PC-3 (cell line): ENCODE data around the gene PHF21B. TPM values are rescaled to one million over a fixed set of nuclear protein-coding genes. Genes with fewer than 3 reads are reported as not detected.
"Not testable (repeated sequence)": the region's sequence is repeated elsewhere in the genome, so short reads cannot be mapped to it uniquely, and the experiment has no call there.

ENCODE experiments used
- ATAC-seq: fragments of 200-7000 bp; cut with Tn5 transposase; 2 replicates; pipeline ENCODE4 v1.9.1; 2020; ENCODE audit warnings: mild to moderate bottlenecking, moderate library complexity
- BruUV-seq: library from RNA; stranded (reverse); fragments of 400-500 nt; replicated peaks from 2 replicates; lab custom pipeline; 2021; lab: Mats Ljungman, UMichigan
- CTCF ChIA-PET: fragments of 300-600 bp; sonication (Branson Sonifier 250); formaldehyde crosslinking; loops from one replicate; lab custom pipeline; 2022; ENCODE audit warnings: antibody characterized with exemption; lab: Charles Lee
- POLR2A ChIA-PET: fragments of 300-600 bp; sonication (Branson Sonifier 250); formaldehyde crosslinking; loops from one replicate; lab custom pipeline; 2022; ENCODE audit warnings: antibody characterized with exemption; ENCODE audit not compliant: unreplicated experiment; lab: Charles Lee
- DNase-seq: peaks from one replicate; pipeline ENCODE4 v3.0.0-alpha.2; 2015
- H2AFZ ChIP-seq: fragments of 300-600 bp; sonication (generic); 2 replicates; pipeline ENCODE4 v1.6.0; 2016; ENCODE audit warnings: antibody characterized with exemption, low read length
- H3F3A ChIP-seq: fragments of 300-600 bp; sonication (generic); one replicate; pipeline ENCODE4 v1.6.0; 2017; ENCODE audit warnings: antibody characterized with exemption, low read length, control low read depth, mild to moderate bottlenecking; ENCODE audit not compliant: unreplicated experiment
- H3K27ac ChIP-seq: fragments of 300-600 bp; sonication (generic); 2 replicates; pipeline ENCODE4 v1.5.1; 2016; ENCODE audit warnings: mild to moderate bottlenecking, low read length
- H3K27me3 ChIP-seq: fragments of 300-600 bp; sonication (generic); 2 replicates; pipeline ENCODE4 v1.6.1; 2016; ENCODE audit warnings: low read length, mixed read lengths
- H3K36me3 ChIP-seq: fragments of 300-600 bp; sonication (generic); 2 replicates; pipeline ENCODE4 v1.6.1; 2016; ENCODE audit warnings: low read depth, mixed run types, low read length, mixed read lengths
- H3K4me1 ChIP-seq: fragments of 300-600 bp; sonication (generic); 2 replicates; pipeline ENCODE4 v1.5.1; 2016; ENCODE audit warnings: low read length; ENCODE audit not compliant: insufficient read depth
- H3K4me2 ChIP-seq: fragments of 300-600 bp; sonication (generic); 2 replicates; pipeline ENCODE4 v1.6.0; 2016; ENCODE audit warnings: low read length
- H3K4me3 ChIP-seq: fragments of 300-600 bp; sonication (generic); 2 replicates; pipeline ENCODE4 v1.5.1; 2016; ENCODE audit warnings: mild to moderate bottlenecking, low read length, mixed read lengths
- H3K79me2 ChIP-seq: fragments of 300-600 bp; sonication (generic); 2 replicates; pipeline ENCODE4 v1.6.1; 2017; ENCODE audit warnings: low read length, mixed read lengths
- H3K9ac ChIP-seq: fragments of 300-600 bp; sonication (generic); 2 replicates; pipeline ENCODE4 v1.6.0; 2016; ENCODE audit warnings: mild to moderate bottlenecking, low read length
- H3K9me2 ChIP-seq: fragments of 300-600 bp; sonication (generic); replicated peaks from 2 replicates; pipeline ENCODE4 v1.6.1; 2016; ENCODE audit warnings: mixed run types, low read length, mixed read lengths
- H3K9me3 ChIP-seq: fragments of 300-600 bp; sonication (generic); 2 replicates; pipeline ENCODE4 v1.6.1; 2016; ENCODE audit warnings: low read length, mixed read lengths
- H4K20me1 ChIP-seq: fragments of 300-600 bp; sonication (generic); 2 replicates; pipeline ENCODE4 v1.6.1; 2016; ENCODE audit warnings: low read length, mixed read lengths
- CTCF ChIP-seq: fragments of 300-600 bp; sonication (generic); conservative IDR thresholded peaks from 2 replicates; pipeline ENCODE4 v1.5.1; 2017; ENCODE audit warnings: antibody characterized with exemption, low read depth, mild to moderate bottlenecking, low read length
- EZH2 ChIP-seq: fragments of 300-600 bp; sonication (generic); IDR thresholded peaks from one replicate; pipeline ENCODE4 v1.6.1; 2017; ENCODE audit warnings: antibody characterized with exemption, mild to moderate bottlenecking, low read length; ENCODE audit not compliant: unreplicated experiment
- EZH2phosphoT487 ChIP-seq: fragments of 300-600 bp; sonication (generic); IDR thresholded peaks from 2 replicates; pipeline ENCODE4 v1.6.1; 2018; ENCODE audit warnings: mild to moderate bottlenecking, antibody characterized with exemption, low read length, borderline replicate concordance
- intact Hi-C: fragments of 100-400 bp; cut with micrococcal nuclease; formaldehyde crosslinking; loops from 2 replicates; pipeline ENCODE4 v1.9.0; 2023
- total RNA-seq: library from RNA; depleted of rRNA; stranded (reverse); fragments of >200 nt; gene quantifications from 2 replicates; pipeline ENCODE4 v1.2.3, GENCODE V29; 2014

PHF21B gene
- total RNA-seq, 1 experiment from 2014 or later = not detected

- no TSS peak for BruUV-seq
- no peak overlapping the region for H3K4me3 ChIP-seq
- H2AFZ ChIP-seq = no peak overlapping the region
- ATAC-seq (no peak), DNase-seq (no peak)
- no peaks in the 10 kb centered on the region for H3F3A ChIP-seq
- H3K79me2 ChIP-seq = no peaks in the 10 kb centered on the region
- intact Hi-C loops = no loop called here
- POLR2A ChIA-PET = no interaction called here
- no peaks in the 10 kb centered on the region for H3K9me3 ChIP-seq
- no peak overlapping the region for H3K9ac ChIP-seq
- H3K9me2 ChIP-seq = no peaks in the 10 kb centered on the region
- H4K20me1 ChIP-seq = no peaks in the 10 kb centered on the region
- no peaks in the 10 kb centered on the region for H3K4me1 ChIP-seq
- H3K27ac ChIP-seq = no peak overlapping the region
- no peak for TF ChIP-seq EZH2phosphoT487
- TF ChIP-seq EZH2 = no peak
- TF ChIP-seq CTCF = no peak
- no peak overlapping the region for H3K4me2 ChIP-seq
- no peaks in the 10 kb centered on the region for H3K27me3 ChIP-seq
- no peaks in the 10 kb centered on the region for H3K36me3 ChIP-seq
- CTCF ChIA-PET = no interaction called here
These were observed 153.9 kb downstream of the PHF21B start for GRCh38 chr22:44855855-44856254.

- H3K36me3 ChIP-seq, H3F3A ChIP-seq, H3K27me3 ChIP-seq, H3K79me2 ChIP-seq, H3K4me3 ChIP-seq, H3K9me3 ChIP-seq, H3K9ac ChIP-seq, H2AFZ ChIP-seq, POLR2A ChIA-PET, ATAC-seq, H3K4me1 ChIP-seq, BruUV-seq, H4K20me1 ChIP-seq, CTCF ChIA-PET, H3K4me2 ChIP-seq, H3K9me2 ChIP-seq, DNase-seq, intact Hi-C loops: not testable (repeated sequence)
- H3K27ac ChIP-seq = peak overlapping the region; percentile 28; the same call in 1 of the 2 replicates
These were observed 155.2 kb downstream of the PHF21B start for GRCh38 chr22:44854641-44855040.

- no peak for TF ChIP-seq EZH2phosphoT487
- TF ChIP-seq CTCF = no peak
- no peak for TF ChIP-seq EZH2
- Histone ChIP-seq H3K9me2 (no peaks in the 10 kb centered on the region), H3K27ac (no peak overlapping the region), H2AFZ (no peak overlapping the region), H4K20me1 (no peaks in the 10 kb centered on the region), H3K79me2 (no peaks in the 10 kb centered on the region), H3K9me3 (no peaks in the 10 kb centered on the region), H3K36me3 (no peaks in the 10 kb centered on the region), H3K4me1 (no peaks in the 10 kb centered on the region), H3K9ac (no peak overlapping the region), H3K27me3 (no peaks in the 10 kb centered on the region), H3F3A (no peaks in the 10 kb centered on the region), H3K4me3 (no peak overlapping the region), H3K4me2 (no peak overlapping the region)
- POLR2A ChIA-PET = no interaction called here
- intact Hi-C loops = no loop called here
- BruUV-seq = no TSS peak
- no peak for ATAC-seq
- DNase-seq = no peak
- CTCF ChIA-PET = no interaction called here
These were observed 158.9 kb downstream of the PHF21B start for GRCh38 chr22:44850946-44851345.
